ENCODE results near the gene TTLL7.

The TTLL7 gene

DNA sequence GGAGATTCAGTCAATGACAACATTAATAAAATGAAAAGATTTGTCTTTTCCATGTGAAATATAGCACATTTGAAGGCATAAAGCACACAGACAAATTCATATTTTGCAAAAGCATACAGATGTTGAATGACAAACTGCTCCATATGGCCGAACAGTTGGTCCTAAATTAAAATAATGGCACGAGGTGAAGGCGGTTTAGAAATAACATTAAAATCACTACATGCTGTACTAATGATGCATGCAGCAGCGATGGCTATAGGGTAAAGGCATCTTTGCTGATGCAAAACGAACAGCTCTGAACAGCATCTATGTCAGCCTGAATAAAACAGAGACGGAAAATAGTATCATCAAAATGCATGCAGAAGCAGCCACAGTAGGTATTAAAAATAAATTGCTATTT, 102.6 kb downstream of the TTLL7 start:
- no peak for TF ChIP-seq CTCF (conservative IDR thresholded peaks at IDR 0.05; ENCODE audit: low read depth, low read length)
- H3K4me3 ChIP-seq (ENCODE audit: low read depth, low read length) = no peak overlapping the region
- DNase-seq (ENCODE audit: low read depth) = no peak

- DNase-seq (ENCODE audit: low read depth) = peak; percentile 16
- no peak overlapping the region for H3K4me3 ChIP-seq (ENCODE audit: low read depth, low read length)
- no peak for TF ChIP-seq CTCF (conservative IDR thresholded peaks at IDR 0.05; ENCODE audit: low read depth, low read length)
Observed at GRCh38 chr1:83889707-83890106, 109.2 kb downstream of the TTLL7 start.

DNA sequence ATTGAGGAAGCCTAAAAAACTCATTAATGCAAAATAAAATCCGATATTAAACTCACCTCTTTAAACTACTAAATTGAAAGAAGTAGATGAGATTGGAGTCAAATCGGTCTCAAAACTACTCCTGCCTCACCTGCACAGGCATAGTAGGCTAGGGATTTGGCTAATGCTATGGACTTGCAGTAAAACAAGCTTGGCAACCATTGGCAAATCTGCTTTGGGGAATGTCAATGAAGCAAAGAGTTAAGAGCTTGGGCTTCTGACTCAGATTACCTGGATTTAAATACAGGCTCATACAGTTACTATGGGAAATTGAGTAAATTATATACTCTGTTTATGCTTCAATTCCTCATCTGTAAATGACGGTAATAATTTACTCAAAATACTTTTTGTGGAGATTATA, 111.4 kb downstream of the TTLL7 start:
- H3K4me3 ChIP-seq (ENCODE audit: low read depth, low read length) = no peak overlapping the region
- no peak for TF ChIP-seq CTCF (conservative IDR thresholded peaks at IDR 0.05; ENCODE audit: low read depth, low read length)
- DNase-seq (ENCODE audit: low read depth) = no peak

DNA sequence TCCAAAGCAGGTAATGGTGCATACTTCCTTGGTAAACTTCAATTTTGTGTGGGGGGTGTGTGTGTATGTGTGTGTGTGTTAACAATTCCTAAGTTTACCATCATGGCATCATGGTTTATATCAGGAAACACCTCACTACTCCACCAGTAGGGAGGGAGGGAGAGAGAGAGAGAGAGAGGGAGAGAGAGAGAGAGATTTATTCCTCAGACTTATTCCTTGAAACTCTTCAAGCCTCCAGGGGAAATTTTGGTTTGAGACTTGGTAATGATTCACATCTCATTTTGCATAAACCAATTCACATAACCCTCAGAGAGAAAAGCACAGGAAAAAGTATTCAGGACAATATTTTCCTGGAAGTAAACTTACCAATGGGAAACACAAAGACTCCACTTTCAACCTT, 115.0 kb downstream of the TTLL7 start:
- no peak for TF ChIP-seq CTCF (conservative IDR thresholded peaks at IDR 0.05; ENCODE audit: low read depth, low read length)
- no peak for DNase-seq (ENCODE audit: low read depth)

GRCh38 chr1:83882906-83883305, 116.0 kb downstream of the TTLL7 start:
- peak; percentile 77 for DNase-seq (ENCODE audit: low read depth)
- peak; percentile 46 for TF ChIP-seq CTCF (conservative IDR thresholded peaks at IDR 0.05; ENCODE audit: low read depth, low read length)
- no peak overlapping the region for H3K4me3 ChIP-seq (ENCODE audit: low read depth, low read length)

More for the DNA sequence above, 115.0 kb downstream of the TTLL7 start:
- no peak overlapping the region for H3K4me3 ChIP-seq (ENCODE audit: low read depth, low read length)

- no peak for TF ChIP-seq CTCF (conservative IDR thresholded peaks at IDR 0.05; ENCODE audit: low read depth, low read length)
- DNase-seq (ENCODE audit: low read depth) = no peak
- H3K4me3 ChIP-seq (ENCODE audit: low read depth, low read length) = no peak overlapping the region
Observed at GRCh38 chr1:83872515-83872914, 126.4 kb downstream of the TTLL7 start.

GRCh38 chr1:83864991-83865390, 133.9 kb downstream of the TTLL7 start:
- DNase-seq (ENCODE audit: low read depth) = no peak
- no peak for TF ChIP-seq CTCF (conservative IDR thresholded peaks at IDR 0.05; ENCODE audit: low read depth, low read length)
- no peak overlapping the region for H3K4me3 ChIP-seq (ENCODE audit: low read depth, low read length)
